Upper lobe of right lung (tissue), 1 donor: ENCODE data around the gene NDFIP1. TPM values are rescaled to one million over a fixed set of nuclear protein-coding genes. Genes with fewer than 3 reads are reported as not detected.

Experiments
- ATAC-seq: fragments of 200-7000 bp; cut with Tn5 transposase; one replicate; pipeline ENCODE4 v1.9.1; 2020; ENCODE audit warnings: mild to moderate bottlenecking, moderate library complexity
- DNase-seq: peaks from one replicate; pipeline ENCODE4 v3.0.0-alpha.2; 2020
- H3K27ac ChIP-seq: fragments of 200-600 bp; one replicate; pipeline ENCODE4 v1.8.0; 2022
- H3K27me3 ChIP-seq: fragments of 200-600 bp; one replicate; pipeline ENCODE4 v1.8.0; 2022; ENCODE audit warnings: mild to moderate bottlenecking
- H3K36me3 ChIP-seq: fragments of 200-600 bp; one replicate; pipeline ENCODE4 v1.8.0; 2022
- H3K4me1 ChIP-seq: fragments of 200-600 bp; one replicate; pipeline ENCODE4 v1.8.0; 2022
- H3K4me3 ChIP-seq: fragments of 200-600 bp; one replicate; pipeline ENCODE4 v1.8.0; 2022; ENCODE audit warnings: mild to moderate bottlenecking
- H3K9me3 ChIP-seq: fragments of 200-600 bp; one replicate; pipeline ENCODE4 v1.8.0; 2022
- CTCF ChIP-seq: fragments of 200-600 bp; IDR thresholded peaks from one replicate; pipeline ENCODE4 v1.8.0; 2022; ENCODE audit warnings: antibody characterized with exemption
- intact Hi-C: fragments of 100-400 bp; cut with DNase I; formaldehyde crosslinking; loops from one replicate; pipeline ENCODE4 v1.11.0; 2022
- total RNA-seq: library from RNA; stranded (reverse); fragmentation: NEBNext Ultra II Directional; extraction: Animal tissue kit (Norgen Biotek cat#: 25700); gene quantifications from one replicate; pipeline ENCODE4 v1.2.1, GENCODE V29; 2021
- donor health status: DM: no; HTN: yes; CAD: no; lungs with severe emphysema.

The NDFIP1 gene
- total RNA-seq, 1 donor from 2014 or later: 68.1 TPM

GRCh38 chr5:142132916-142133315 is 24.3 kb downstream of the NDFIP1 start:
- Histone ChIP-seq H3K27me3 (no peaks in the 10 kb centered on the region), H3K36me3 (peaks cover 39% of the 10 kb centered on the region), H3K27ac (no peak overlapping the region), H3K4me1 (peaks cover 6% of the 10 kb centered on the region), H3K9me3 (no peaks in the 10 kb centered on the region), H3K4me3 (no peak overlapping the region)
- intact Hi-C loops: no loop called here
- ATAC-seq (no peak), DNase-seq (no peak)
- TF ChIP-seq CTCF: no peak

- H3K9me3 ChIP-seq: no peaks in the 10 kb centered on the region
- peaks cover 43% of the 10 kb centered on the region for H3K36me3 ChIP-seq
- no peak for TF ChIP-seq CTCF
- no peak overlapping the region for H3K4me3 ChIP-seq
- ATAC-seq (no peak), DNase-seq (no peak)
- H3K27ac ChIP-seq: no peak overlapping the region
- H3K4me1 ChIP-seq: peaks cover 6% of the 10 kb centered on the region
- intact Hi-C loops: no loop called here
- H3K27me3 ChIP-seq: no peaks in the 10 kb centered on the region
These were observed 25.0 kb downstream of the NDFIP1 start for GRCh38 chr5:142133330-142134206.

- Histone ChIP-seq H3K27me3 (no peaks in the 10 kb centered on the region), H3K4me1 (peaks cover 6% of the 10 kb centered on the region), H3K4me3 (no peak overlapping the region), H3K27ac (no peak overlapping the region), H3K9me3 (no peaks in the 10 kb centered on the region), H3K36me3 (peaks cover 43% of the 10 kb centered on the region)
- DNase-seq (no peak), ATAC-seq (no peak)
- intact Hi-C loops: no loop called here
- TF ChIP-seq CTCF: no peak
These were observed 25.9 kb downstream of the NDFIP1 start for GRCh38 chr5:142134331-142135010.

GRCh38 chr5:142141463-142141862 is 32.9 kb downstream of the NDFIP1 start:
- DNase-seq (no peak), ATAC-seq (no peak)
- H3K36me3 ChIP-seq: peaks cover 70% of the 10 kb centered on the region
- H3K27ac ChIP-seq: no peak overlapping the region
- no peaks in the 10 kb centered on the region for H3K4me1 ChIP-seq
- no peaks in the 10 kb centered on the region for H3K9me3 ChIP-seq
- no peaks in the 10 kb centered on the region for H3K27me3 ChIP-seq
- intact Hi-C loops: loop anchor here (5.0 kb wide), 1 partner anchor 149 kb away; no protein-coding TSS in a partner anchor
- TF ChIP-seq CTCF: no peak
- no peak overlapping the region for H3K4me3 ChIP-seq

- intact Hi-C loops: loop anchor here (5.0 kb wide), 1 partner anchor 152 kb away; no protein-coding TSS in a partner anchor
- ATAC-seq (peak; percentile 51), DNase-seq (no peak)
- H3K9me3 ChIP-seq: no peaks in the 10 kb centered on the region
- no peak overlapping the region for H3K4me3 ChIP-seq
- TF ChIP-seq CTCF: peak; percentile 57
- H3K27me3 ChIP-seq: no peaks in the 10 kb centered on the region
- H3K27ac ChIP-seq: no peak overlapping the region
- H3K4me1 ChIP-seq: no peaks in the 10 kb centered on the region
- peaks cover 77% of the 10 kb centered on the region for H3K36me3 ChIP-seq
These were observed 35.3 kb downstream of the NDFIP1 start for GRCh38 chr5:142143878-142144277.
